ENCODE data around the gene PIPOX. TPM values are rescaled to one million over a fixed set of nuclear protein-coding genes. Genes with fewer than 3 reads are reported as not detected.

The PIPOX gene
- total RNA-seq, 1 donor from 2014 or later = 1.8 TPM

- H3K9me3 ChIP-seq (ENCODE audit: insufficient read depth, low read depth, low read length) = no peaks in the 10 kb centered on the region
- no peak overlapping the region for H3K27ac ChIP-seq (ENCODE audit: low read depth, low read length)
- H3K36me3 ChIP-seq (ENCODE audit: insufficient read depth, low read length) = no peaks in the 10 kb centered on the region
- no peaks in the 10 kb centered on the region for H4K20me1 ChIP-seq (ENCODE audit: insufficient read depth, low read length)
- Mint-ChIP-seq H3K27ac (ENCODE audit: unreplicated experiment) (no peak overlapping the region), H3K36me3 (ENCODE audit: low read depth, unreplicated experiment) (no peaks in the 10 kb centered on the region), H3K9me3 (ENCODE audit: unreplicated experiment) (no peaks in the 10 kb centered on the region), H3K4me3 (ENCODE audit: unreplicated experiment) (no peak overlapping the region), H3K27me3 (ENCODE audit: low read depth, unreplicated experiment) (peaks cover 24% of the 10 kb centered on the region), H3K4me1 (ENCODE audit: low read depth, unreplicated experiment) (peaks cover 14% of the 10 kb centered on the region)
- no peak overlapping the region for H3K4me2 ChIP-seq (ENCODE audit: low read length)
- H3K79me2 ChIP-seq (ENCODE audit: insufficient read depth, low read length) = no peaks in the 10 kb centered on the region
- no peak overlapping the region for H2AFZ ChIP-seq (ENCODE audit: low read depth, low read length)
- peaks cover 12% of the 10 kb centered on the region for H3K4me1 ChIP-seq (ENCODE audit: insufficient read depth, low read length)
- FAIRE-seq (no peak), DNase-seq (ENCODE audit: low read depth) (no peak)
- no peak overlapping the region for H3K9ac ChIP-seq (ENCODE audit: low read length)
- H3K4me3 ChIP-seq (ENCODE audit: insufficient read depth, low read depth, low read length) = no peak overlapping the region
- peaks cover 6% of the 10 kb centered on the region for H3K27me3 ChIP-seq (ENCODE audit: insufficient read depth, low read length)
- TF ChIP-seq CTCF (IDR thresholded peaks at IDR 0.05; ENCODE audit: insufficient read depth, low read depth, low read length) (no peak), EZH2 (IDR thresholded peaks at IDR 0.05; ENCODE audit: insufficient read depth, low read length) (no peak)
These were observed 6.7 kb downstream of the PIPOX start for GRCh38 chr17:29049541-29050145.

GRCh38 chr17:29050176-29050575, 7.2 kb downstream of the PIPOX start:
- H3K79me2 ChIP-seq (ENCODE audit: insufficient read depth, low read length) = no peaks in the 10 kb centered on the region
- FAIRE-seq (no peak), DNase-seq (ENCODE audit: low read depth) (no peak)
- peaks cover 12% of the 10 kb centered on the region for H3K4me1 ChIP-seq (ENCODE audit: insufficient read depth, low read length)
- no peak overlapping the region for H3K4me3 ChIP-seq (ENCODE audit: insufficient read depth, low read depth, low read length)
- no peak overlapping the region for H3K9ac ChIP-seq (ENCODE audit: low read length)
- TF ChIP-seq EZH2 (IDR thresholded peaks at IDR 0.05; ENCODE audit: insufficient read depth, low read length) (no peak), CTCF (IDR thresholded peaks at IDR 0.05; ENCODE audit: insufficient read depth, low read depth, low read length) (no peak)
- Mint-ChIP-seq H3K36me3 (ENCODE audit: low read depth, unreplicated experiment) (no peaks in the 10 kb centered on the region), H3K9me3 (ENCODE audit: unreplicated experiment) (no peaks in the 10 kb centered on the region), H3K4me3 (ENCODE audit: unreplicated experiment) (no peak overlapping the region), H3K27ac (ENCODE audit: unreplicated experiment) (no peak overlapping the region), H3K4me1 (ENCODE audit: low read depth, unreplicated experiment) (peaks cover 14% of the 10 kb centered on the region), H3K27me3 (ENCODE audit: low read depth, unreplicated experiment) (peaks cover 28% of the 10 kb centered on the region)
- no peak overlapping the region for H3K27ac ChIP-seq (ENCODE audit: low read depth, low read length)
- H2AFZ ChIP-seq (ENCODE audit: low read depth, low read length) = no peak overlapping the region
- peaks cover 6% of the 10 kb centered on the region for H3K27me3 ChIP-seq (ENCODE audit: insufficient read depth, low read length)
- no peak overlapping the region for H3K4me2 ChIP-seq (ENCODE audit: low read length)
- no peaks in the 10 kb centered on the region for H3K36me3 ChIP-seq (ENCODE audit: insufficient read depth, low read length)
- H4K20me1 ChIP-seq (ENCODE audit: insufficient read depth, low read length) = no peaks in the 10 kb centered on the region
- H3K9me3 ChIP-seq (ENCODE audit: insufficient read depth, low read depth, low read length) = no peaks in the 10 kb centered on the region

- peaks cover 11% of the 10 kb centered on the region for H3K27me3 ChIP-seq (ENCODE audit: insufficient read depth, low read length)
- no peak overlapping the region for H3K9ac ChIP-seq (ENCODE audit: low read length)
- Mint-ChIP-seq H3K27me3 (ENCODE audit: low read depth, unreplicated experiment) (peaks cover 30% of the 10 kb centered on the region), H3K9me3 (ENCODE audit: unreplicated experiment) (no peaks in the 10 kb centered on the region), H3K4me3 (ENCODE audit: unreplicated experiment) (no peak overlapping the region), H3K4me1 (ENCODE audit: low read depth, unreplicated experiment) (peaks cover 14% of the 10 kb centered on the region), H3K36me3 (ENCODE audit: low read depth, unreplicated experiment) (no peaks in the 10 kb centered on the region), H3K27ac (ENCODE audit: unreplicated experiment) (no peak overlapping the region)
- no peaks in the 10 kb centered on the region for H3K9me3 ChIP-seq (ENCODE audit: insufficient read depth, low read depth, low read length)
- no peak for DNase-seq (ENCODE audit: low read depth)
- H3K4me3 ChIP-seq (ENCODE audit: insufficient read depth, low read depth, low read length) = no peak overlapping the region
- no peak overlapping the region for H3K4me2 ChIP-seq (ENCODE audit: low read length)
- no peak overlapping the region for H3K27ac ChIP-seq (ENCODE audit: low read depth, low read length)
- no peaks in the 10 kb centered on the region for H3K36me3 ChIP-seq (ENCODE audit: insufficient read depth, low read length)
- peaks cover 12% of the 10 kb centered on the region for H3K4me1 ChIP-seq (ENCODE audit: insufficient read depth, low read length)
- no peak for FAIRE-seq
- H4K20me1 ChIP-seq (ENCODE audit: insufficient read depth, low read length) = no peaks in the 10 kb centered on the region
- TF ChIP-seq EZH2 (IDR thresholded peaks at IDR 0.05; ENCODE audit: insufficient read depth, low read length) = no peak
- TF ChIP-seq CTCF (IDR thresholded peaks at IDR 0.05; ENCODE audit: insufficient read depth, low read depth, low read length) = no peak
- H3K79me2 ChIP-seq (ENCODE audit: insufficient read depth, low read length) = no peaks in the 10 kb centered on the region
- H2AFZ ChIP-seq (ENCODE audit: low read depth, low read length) = no peak overlapping the region
These were observed 8.3 kb downstream of the PIPOX start for GRCh38 chr17:29051194-29051593.

Data from astrocyte (in vitro differentiated cells and primary cell).